Effector CD4-positive, alpha-beta T cell (primary cell): ENCODE data around the gene LGI1. TPM values are rescaled to one million over a fixed set of nuclear protein-coding genes. Genes with fewer than 3 reads are reported as not detected.

Experiments used
- DNase-seq: peaks from one replicate; pipeline ENCODE4 v3.0.0-alpha.2; 2020
- total RNA-seq: gene quantifications from one replicate; lab custom pipeline; 2026; lab: John Stamatoyannopoulos, UW

Gene LGI1
- not detected for total RNA-seq

DNA sequence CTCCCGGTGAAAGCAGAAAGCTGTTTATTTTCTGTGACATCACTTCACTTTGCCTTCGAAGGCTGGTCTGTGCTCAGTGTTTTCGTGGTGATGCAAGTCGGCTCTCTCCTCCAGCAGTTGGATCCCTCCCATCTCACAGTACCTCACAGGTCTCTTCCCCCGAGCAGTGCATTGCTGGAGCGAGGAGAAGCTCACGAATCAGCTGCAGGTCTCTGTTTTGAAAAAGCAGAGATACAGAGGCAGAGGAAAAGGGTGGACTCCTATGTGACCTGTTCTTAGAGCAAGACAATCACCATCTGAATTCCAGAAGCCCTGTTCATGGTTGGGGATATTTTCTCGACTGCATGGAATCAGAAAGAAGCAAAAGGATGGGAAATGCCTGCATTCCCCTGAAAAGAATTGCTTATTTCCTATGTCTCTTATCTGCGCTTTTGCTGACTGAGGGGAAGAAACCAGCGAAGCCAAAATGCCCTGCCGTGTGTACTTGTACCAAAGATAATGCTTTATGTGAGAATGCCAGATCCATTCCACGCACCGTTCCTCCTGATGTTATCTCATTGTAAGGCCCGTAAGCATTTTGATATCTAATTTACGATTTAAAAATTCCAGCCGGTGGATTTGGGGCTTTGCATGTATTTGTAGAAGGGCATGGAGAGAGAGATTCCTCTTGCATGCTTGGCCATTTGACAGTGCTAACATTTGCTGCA is at the start of gene LGI1:
LGI1 (plus strand) TSS at position 136 of the 707 bp plus-strand sequence; CDS start at position 345, 209 bp downstream.
- no peak for DNase-seq

DNA sequence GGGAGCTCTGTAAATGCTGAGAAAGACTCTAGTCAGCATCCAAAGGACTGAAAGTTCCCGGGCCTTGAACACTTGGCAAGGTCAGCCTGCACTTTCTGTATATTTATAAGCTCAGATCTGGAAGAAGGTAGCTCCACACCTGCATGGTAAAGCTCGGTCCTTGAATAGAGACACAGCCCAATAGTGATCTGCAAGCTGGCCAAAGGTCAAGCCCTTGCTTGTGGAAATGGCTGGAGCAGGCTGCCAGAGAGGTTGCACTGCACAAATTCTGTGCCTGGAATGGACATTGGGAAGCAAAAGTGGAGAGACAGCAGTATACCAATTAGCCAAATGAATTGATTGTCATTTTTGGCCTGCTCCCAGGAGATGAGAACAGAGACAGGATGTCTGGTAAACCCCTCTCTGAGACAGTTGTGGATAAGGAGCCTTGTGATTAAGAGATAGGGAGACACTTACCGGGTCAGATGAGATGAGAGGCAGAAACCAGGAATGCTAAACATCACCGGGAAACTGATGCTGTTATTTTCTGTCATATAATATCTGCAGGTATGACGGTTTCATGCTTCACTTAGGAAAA is 47.3 kb upstream of the LGI1 start:
- no peak for DNase-seq

DNA sequence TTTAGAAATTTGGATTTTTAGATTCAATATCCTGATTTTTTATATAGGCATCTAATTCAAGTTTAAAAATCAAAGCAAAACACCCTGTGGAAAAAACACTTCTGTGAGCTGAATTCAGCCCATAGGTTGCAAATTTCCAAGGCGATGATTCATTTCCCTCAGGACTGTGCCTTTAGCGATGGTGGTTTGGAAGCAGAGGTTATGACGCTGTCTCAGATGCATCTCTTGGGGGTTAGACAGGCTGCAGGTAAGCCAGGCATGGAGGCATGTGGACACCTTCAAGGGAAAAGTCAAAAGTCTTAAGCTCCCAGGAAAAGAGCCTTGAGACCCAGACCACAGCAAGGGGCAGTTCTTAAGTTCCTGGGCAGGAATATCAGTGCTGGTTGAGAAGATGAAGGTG is 45.8 kb upstream of the LGI1 start:
- no peak for DNase-seq

DNA sequence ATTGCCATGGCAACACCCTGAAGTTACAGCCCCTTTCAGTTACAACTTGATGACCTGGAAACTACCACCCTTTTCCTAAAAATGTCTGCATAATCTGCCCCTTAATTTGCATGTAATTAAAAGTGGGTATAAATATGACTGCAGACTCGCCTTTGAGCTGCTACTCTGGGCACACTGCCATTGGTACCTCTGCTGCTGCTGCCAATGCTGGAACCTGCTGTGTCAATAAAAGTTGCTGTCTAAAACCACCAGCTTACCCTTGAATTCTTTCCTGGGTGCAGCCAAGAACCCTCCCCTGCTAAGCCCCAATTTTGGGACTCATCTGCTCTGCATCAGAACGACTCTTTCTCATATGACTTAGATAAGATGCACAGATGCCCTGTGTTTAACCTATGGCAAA is 45.1 kb upstream of the LGI1 start:
- no peak for DNase-seq

DNA sequence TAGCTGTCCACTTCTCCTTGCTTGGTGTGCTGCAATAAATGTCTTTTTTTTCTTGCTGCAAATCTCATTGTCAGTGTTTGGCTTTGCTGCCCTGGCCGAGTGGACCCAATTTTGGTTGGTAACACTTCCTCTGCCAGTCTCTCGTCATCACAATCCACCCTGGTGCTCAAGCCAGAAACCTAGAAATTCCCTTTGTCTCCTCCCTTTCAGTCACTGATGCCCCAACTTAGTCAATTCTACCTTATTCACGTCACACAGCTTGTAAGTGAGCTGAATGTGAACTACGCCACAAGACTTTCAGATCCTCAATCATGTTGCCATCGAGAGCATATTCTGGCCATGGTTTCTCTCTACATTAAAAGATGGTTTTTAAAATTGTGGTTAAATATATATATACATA is 42.4 kb upstream of the LGI1 start:
- DNase-seq = no peak

DNA sequence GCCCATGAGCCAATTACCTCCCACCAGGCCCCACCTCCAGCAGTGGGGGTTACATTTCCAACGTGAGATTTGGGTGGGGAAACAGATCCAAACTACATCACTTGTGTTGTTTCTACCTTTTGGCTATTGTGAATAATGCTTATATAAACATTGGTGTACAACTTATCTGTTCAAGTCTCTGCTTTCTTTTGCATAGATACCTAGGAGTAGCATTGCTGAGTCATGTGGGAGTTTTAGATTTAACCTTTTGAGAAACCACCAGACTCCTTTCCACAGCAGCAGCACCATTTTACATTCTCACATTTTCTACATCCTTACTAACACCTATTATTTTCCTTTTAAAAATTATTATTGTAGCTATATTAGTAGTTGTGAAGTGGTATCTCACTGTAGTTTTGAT is 41.0 kb upstream of the LGI1 start:
- DNase-seq = no peak

DNA sequence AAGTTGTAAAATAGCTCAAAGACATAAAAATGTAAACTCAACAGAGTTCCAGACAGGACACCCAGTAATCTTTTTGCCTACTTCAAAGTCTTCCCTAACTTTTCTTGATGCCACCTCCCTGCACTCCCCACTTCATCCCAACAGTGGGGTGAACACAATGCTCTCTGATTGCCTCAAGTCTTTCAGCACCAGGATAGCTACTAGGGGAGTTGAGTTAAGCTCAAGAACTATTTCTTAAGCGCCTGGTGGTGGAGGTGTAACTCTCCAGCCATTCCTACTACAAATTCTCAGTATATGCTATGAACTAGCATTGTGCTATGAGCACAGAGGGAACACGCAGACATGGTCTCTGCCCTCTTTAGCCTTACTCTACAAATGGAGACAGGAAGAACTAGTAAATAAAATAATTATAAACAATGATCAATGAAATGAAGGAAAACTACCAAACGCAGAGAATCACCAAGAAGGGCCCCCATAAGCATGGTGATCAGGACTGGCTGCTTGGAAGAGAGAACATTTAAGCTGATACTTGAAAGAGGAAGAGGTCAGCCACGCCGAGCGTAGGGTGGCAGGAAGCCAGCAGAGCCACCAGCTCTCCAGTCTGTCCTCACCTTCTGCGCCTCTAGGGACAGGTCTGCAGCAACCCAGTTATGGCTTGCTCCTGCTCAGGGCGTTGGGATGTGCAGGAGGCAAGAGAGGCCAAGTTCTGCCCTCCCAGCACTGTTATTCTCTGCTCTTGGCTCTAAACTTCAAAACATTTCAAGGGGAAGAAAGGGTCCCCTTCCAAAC is 38.6 kb upstream of the LGI1 start:
- DNase-seq = no peak

DNA sequence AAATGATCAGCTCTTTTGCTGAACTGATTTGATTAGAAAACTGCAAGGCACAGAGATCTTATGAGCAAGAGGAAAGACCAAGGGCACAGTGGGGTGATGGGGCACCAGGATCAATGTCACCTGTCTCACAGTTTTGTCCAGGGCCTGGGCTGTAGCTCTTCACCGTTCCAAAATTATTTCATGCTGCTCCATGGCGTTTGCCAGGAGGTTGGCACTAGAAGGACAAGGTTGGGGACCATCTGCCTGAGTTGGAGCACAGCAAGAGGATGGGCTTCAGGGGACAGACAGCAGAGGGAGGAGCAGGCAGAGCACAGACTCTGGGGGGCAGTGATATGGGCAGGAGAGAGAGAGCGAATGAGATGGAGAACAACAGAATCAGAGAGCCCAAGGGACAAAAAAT is 37.8 kb upstream of the LGI1 start:
- no peak for DNase-seq

DNA sequence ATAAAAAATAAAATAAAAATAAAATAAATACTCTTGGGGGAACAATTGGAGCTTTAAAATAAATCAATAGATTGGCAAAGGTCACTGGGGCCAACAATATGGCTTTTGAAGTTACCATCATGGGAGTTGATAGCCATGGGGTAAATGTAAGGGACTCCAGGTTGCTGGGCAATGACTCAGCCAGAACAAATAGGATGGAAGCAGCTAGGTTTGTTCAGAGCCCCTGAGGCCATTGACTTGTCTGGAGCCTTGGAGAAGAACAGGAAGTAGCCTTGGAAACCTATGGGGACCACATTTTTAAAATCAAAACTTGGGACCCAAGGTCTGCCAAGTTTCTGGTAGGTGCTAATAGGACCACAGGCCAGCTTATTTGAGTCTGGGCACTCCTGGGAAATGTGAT is 35.2 kb upstream of the LGI1 start:
- DNase-seq = no peak

DNA sequence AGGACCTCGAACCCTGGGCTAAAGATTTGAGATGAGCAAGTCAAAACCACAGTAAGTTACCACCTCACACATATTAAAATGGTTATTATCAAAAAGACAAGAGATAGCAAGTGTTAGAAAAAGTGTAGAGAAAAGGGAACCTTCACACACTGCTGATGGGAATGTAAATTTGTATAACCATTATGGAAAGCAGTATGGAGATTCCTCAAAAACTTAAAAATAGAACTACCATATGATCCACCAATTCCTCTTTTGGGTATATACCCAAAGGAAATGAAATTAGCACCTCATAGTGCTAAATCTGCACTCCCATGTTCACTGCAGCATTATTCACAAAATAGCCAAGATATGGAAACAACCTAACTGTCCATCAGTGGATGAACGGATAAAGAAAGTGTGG is 34.6 kb upstream of the LGI1 start:
- no peak for DNase-seq

DNA sequence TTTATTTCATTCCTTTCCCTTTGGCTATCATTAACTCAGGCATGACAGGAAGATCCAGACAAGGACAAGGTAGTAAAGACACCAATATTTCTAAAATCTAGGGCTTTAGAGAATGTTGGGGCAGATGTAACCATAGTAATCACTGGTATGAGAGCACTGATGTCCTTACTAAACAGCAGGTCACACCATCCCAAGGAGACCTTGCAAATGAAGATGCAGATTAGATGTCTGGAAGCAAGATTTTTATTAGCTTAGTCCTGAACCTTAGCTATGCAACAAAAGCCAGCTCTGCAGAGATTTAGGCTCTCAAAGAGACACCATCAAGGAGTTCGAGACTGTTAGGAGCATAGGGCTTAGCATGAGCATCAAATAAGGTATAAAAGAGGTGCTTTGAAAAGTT is 31.7 kb upstream of the LGI1 start:
- no peak for DNase-seq

DNA sequence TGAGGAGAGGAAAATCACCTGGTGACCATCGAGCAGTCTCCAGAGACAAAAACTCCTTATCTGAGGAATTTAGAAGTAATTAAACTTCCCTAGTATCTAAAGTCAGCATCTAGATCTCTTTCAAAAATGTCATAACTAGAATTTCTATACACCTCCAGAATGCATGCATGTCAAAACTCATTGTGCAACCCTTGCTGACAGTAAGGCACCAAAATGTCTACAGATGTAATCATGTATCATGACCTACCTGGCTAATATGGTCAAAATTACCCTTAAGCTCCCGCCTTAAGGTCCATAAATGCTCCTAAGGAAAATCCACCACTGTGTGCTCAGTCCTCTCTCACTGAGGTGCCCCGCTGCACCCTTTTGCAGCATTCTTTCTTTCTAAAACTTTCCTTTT is 16.4 kb upstream of the LGI1 start:
- no peak for DNase-seq

DNA sequence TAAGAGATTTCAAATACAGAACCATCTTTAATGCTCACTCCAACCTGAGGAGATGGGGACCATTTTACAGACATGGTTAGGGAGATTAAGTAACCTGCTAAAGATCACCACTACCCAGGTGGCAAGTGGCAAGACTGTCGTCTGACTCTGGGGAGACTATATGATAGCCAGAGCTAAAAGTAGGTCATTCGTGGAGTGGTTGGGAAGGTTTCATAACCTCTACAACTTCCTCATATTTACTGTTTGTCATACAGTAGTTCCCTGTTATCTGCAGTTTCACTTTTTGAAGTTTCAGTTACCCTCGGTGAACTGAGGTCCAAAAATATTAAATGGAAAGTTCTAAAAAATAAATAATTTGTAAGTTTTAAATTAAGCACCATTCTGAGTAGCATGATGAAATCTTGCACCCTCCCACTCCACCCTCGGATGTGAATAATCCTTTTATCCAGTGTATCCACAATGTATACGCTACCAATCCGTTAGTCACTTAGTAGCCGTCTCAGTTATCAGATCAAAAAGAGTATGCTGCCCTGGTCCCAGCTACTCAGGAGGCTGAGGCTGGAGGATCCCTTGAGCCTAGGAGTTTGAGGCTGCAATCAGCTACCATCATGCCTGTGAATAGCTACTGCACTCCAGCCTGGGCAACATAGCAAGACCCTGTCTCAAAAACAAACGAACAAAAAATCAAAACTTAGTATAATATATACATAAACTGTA is 14.9 kb upstream of the LGI1 start:
- no peak for DNase-seq

DNA sequence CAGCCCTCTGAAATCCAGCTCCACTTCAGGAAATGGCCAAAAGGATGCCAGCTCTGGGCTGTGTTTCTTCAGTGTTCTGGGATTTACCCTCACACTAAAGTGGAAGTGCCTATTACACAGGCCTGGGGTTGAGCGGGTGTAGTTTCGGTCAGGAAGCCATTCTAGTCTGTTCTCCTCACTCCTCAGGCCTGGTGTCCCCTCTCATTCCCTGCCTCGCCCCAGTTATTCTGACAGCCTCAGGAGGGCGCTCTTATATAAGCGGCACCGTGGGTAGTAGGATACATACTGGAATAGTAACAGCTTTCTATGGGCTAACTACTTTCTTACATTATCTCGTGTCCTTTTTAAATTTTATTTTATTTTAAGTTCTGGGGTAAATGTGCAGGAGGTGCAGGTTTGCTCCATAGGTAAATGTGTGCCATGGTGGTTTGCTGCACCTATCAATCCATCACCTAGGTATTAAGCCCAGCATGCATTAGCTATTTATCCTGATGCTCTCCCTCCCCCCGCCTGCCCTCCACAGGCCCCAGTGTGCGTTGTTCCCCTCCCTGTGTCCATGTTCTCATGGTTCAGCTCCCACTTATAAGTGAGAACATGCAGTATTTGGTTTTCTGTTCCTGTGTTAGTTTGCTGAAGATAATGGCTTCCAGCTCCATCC is 12.2 kb upstream of the LGI1 start:
- no peak for DNase-seq

DNA sequence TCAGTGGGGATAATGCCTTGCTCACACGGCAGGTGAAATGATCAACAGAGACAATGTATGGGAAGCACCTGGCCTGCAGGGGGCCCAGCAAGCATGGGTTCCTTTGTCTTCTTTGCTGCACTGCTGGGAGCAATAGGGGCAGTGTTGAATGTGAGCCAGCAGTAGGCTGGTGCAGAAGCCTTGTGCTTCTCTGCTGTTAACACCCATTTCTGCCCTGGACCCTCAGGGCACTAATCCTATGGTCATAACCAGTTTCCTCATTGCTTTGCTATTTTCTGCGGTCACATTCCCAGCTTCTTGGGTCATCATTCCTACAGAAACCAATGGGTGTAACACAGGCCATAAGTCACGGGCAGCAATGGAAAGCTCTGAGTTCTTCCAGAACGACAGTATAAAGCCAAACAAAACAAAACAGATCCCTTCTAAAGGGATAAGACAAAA is 10.9 kb upstream of the LGI1 start:
- no peak for DNase-seq

DNA sequence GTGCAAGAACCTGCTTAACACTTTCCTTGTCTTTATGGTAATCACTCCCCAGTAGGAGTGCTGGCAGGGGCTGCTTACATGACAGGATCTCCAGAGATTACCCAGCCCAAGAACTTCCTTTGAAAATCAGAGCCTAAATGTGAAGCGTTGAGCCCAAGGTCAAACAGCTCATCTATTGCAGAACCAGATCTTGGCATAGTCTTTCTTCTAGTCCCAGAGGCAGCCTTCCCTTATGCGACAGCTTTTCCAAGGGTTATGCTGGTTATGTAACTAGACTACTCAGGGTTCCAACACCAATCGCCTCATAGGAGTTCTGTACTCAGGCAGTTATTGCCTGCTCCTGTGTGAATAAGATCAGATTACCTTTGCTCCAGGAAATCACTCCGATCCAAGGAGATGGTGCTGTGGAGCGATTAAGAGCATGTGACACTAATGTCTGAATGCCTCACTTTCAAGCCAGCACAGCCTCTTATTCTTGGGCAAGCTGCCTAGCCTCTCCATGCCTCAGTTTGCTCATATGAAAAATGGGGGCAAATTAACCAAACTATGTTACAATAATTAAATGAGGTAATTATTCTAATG is 8.4 kb upstream of the LGI1 start:
- DNase-seq = no peak

DNA sequence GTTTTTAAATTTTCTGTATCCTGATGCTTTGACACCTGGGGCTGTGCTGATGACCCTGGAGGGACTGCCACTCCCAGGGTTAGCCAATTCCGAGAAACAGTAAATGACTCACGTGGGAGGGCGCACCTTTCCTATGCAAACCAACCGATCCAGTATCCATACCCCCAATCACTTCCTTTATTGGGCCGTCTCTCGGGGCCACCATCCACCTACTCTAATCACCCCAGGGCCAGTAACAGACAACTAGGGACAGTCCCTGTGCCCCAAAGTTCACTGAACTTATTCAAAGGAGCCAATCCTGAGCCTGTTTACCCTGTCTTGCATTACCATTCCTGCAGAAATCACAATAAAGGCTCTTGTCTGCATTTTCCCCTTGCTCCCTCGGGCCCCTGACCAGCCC is 6.6 kb upstream of the LGI1 start:
- no peak for DNase-seq

DNA sequence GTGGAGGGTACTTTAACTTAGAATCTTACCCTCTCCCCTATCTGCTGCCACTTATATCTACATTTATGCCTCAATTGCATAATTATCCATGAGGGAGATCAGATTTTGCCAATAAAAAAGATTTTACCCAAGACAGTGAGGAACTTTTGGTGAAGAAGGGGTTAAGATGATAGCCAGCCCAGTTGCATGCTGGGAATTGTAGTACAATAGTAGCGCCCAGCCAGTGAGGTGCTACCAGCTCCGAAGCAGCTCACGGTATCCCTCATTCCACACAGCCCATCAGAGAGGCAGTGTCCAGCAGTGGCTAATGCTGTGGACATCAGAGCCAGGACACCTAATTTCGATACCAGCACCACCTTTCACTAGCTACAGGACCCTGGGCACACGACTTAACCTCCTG is 5.9 kb upstream of the LGI1 start:
- no peak for DNase-seq

DNA sequence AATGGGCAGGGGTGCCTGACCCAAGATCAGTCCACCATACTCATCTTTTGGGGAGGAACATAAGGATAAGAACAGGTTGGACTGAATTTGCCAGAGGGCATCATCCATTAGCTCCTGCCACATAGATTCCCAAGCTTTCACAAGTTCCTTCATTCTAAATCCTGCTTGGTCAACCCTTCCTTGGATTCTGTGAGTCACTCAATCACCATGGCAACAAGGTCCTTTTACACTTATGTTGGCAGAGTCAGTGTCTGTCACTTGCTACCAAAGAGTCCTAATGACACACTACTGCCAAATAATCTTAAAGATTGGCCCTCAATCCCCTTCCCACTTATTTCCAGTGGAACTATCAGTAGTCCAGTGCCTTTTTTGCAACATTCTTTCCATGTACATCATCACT is 5.0 kb upstream of the LGI1 start:
- no peak for DNase-seq

DNA sequence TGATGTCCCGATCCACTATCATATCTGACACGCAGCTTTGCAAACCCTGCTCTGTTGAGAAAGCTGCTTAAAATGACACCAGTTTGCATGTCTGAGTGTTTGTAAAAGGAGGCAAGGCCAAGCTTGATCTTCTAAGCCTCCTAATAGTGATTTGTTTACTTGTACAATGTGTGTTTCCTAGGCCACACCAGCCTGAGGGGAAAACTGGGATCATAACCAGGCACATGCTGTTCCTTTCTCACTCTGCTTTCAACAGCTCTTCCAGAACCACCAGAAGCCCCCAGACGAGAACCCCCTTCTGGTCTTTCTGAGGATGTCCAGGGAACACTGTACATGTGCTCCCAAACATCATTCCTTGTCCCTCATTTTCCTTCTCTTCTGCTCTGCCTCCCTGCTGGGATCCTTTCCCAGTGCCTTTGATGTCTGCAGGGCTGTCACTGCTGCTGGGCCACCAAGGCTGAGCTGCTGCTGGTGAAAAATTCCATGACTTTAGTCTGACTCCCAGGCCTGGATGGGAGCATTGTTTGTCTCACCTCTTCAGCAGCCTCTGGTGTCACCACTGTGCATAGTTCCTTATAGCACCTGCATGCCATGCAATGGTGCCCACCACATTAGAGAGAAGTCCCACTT is 4.0 kb upstream of the LGI1 start:
- DNase-seq = no peak

DNA sequence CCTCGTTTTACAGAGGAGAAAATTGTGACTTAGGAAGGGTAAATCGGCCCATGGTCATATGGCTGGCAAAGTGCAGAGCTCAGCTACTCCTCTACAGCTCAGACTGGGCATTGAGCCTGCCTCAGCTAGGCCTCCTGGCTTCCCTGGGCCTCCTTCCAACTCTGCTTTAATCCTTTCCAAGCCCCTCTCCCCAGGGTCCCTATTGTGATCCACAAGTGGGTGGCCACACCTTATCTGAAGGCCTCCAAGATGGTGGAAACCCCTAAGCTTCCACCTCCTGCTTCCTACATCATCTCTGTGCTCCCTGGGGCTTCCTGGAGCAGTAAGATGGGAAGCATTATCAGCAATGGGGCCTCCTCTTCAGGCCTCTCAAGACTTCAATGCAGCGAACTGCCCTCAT is 3.0 kb upstream of the LGI1 start:
- DNase-seq = no peak
